GM12878 (cell line): ENCODE results near the gene CAPN1. TPM values are rescaled to one million over a fixed set of nuclear protein-coding genes. Genes with fewer than 3 reads are reported as not detected.

Experiments
- ATAC-seq: fragments of 200-7000 bp; cut with Tn5 transposase; 3 replicates; pipeline ENCODE4 v1.9.1; 2020; ENCODE audit warnings: mild to moderate bottlenecking, moderate library complexity
- BruUV-seq: library from RNA; stranded (reverse); fragments of 400-500 nt; replicated peaks from 2 replicates; lab custom pipeline; 2021; lab: Mats Ljungman, UMichigan
- CTCF ChIA-PET: fragments of 300-600 bp; sonication (Branson Sonifier 250); formaldehyde crosslinking; extraction: SDS; loops from one replicate; lab custom pipeline; 2021; ENCODE audit warnings: inconsistent platforms; lab: Yijun Ruan, JAX
- POLR2A ChIA-PET: fragments of 350-600 bp; formaldehyde crosslinking; extraction: SDS; loops from one replicate; lab custom pipeline; 2021; ENCODE audit warnings: inconsistent platforms; lab: Charles Lee
- RAD21 ChIA-PET: fragments of 300-600 bp; sonication (Branson Sonifier 250); formaldehyde crosslinking; loops from one replicate; lab custom pipeline; 2023; ENCODE audit warnings: antibody characterized with exemption; ENCODE audit not compliant: unreplicated experiment; lab: Charles Lee
- SMC1A ChIA-PET: fragments of 300-600 bp; sonication (Branson Sonifier 250); formaldehyde crosslinking; loops from one replicate; lab custom pipeline; 2023; ENCODE audit not compliant: unreplicated experiment, uncharacterized antibody; lab: Charles Lee
- DNase-seq: peaks from one replicate; pipeline ENCODE4 v3.0.0-alpha.2; 2011; ENCODE audit warnings: low read depth, low spot score
- FAIRE-seq: peaks from 3 replicates; lab custom pipeline; 2011; peaks lifted over from hg19 to GRCh38; lab: Jason Lieb, UNC
- H2AFZ ChIP-seq: 2 replicates; pipeline ENCODE4 v1.6.0; 2011; ENCODE audit warnings: low read depth, low read length, control low read depth; ENCODE audit not compliant: control insufficient read depth
- H3K27ac ChIP-seq: 2 replicates; pipeline ENCODE4 v1.5.1; 2011; ENCODE audit warnings: control low read depth; ENCODE audit not compliant: control insufficient read depth, insufficient read depth
- H3K27me3 ChIP-seq, 2 experiments: replicated peaks in 1 of 2; 2 replicates each; pipeline versions ENCODE4 v1.6.0 to v1.6.1; 2011; ENCODE audit warnings: low read length in 1 of 2; ENCODE audit not compliant: control insufficient read depth in 2 of 2, insufficient read depth in 2 of 2
- H3K36me3 ChIP-seq, 2 experiments: 2 replicates each; pipeline ENCODE4 v1.5.1; 2011; ENCODE audit warnings: low read length in 1 of 2; ENCODE audit not compliant: control insufficient read depth in 2 of 2, insufficient read depth in 2 of 2
- H3K4me1 ChIP-seq: 2 replicates; pipeline ENCODE4 v1.6.1; 2011; ENCODE audit warnings: mild to moderate bottlenecking, low read length, moderate library complexity, mixed read lengths; ENCODE audit not compliant: control insufficient read depth, insufficient read depth
- H3K4me2 ChIP-seq: 2 replicates; pipeline ENCODE4 v1.6.0; 2011; ENCODE audit warnings: control low read depth; ENCODE audit not compliant: control insufficient read depth, insufficient read depth
- H3K4me3 ChIP-seq: fragments of 200-600 bp; sonication (generic); 2 replicates; pipeline ENCODE4 v1.5.1; 2016
- H3K79me2 ChIP-seq: 2 replicates; pipeline ENCODE4 v1.6.0; 2011; ENCODE audit warnings: low read length; ENCODE audit not compliant: control insufficient read depth, insufficient read depth
- H3K9ac ChIP-seq: 2 replicates; pipeline ENCODE4 v1.8.0; 2011; ENCODE audit warnings: low read length, control low read depth, mixed read lengths; ENCODE audit not compliant: control insufficient read depth, insufficient read depth
- H3K9me3 ChIP-seq: replicated peaks from 3 replicates; pipeline ENCODE4 v1.5.1; 2011; ENCODE audit warnings: mild to moderate bottlenecking, low read length; ENCODE audit not compliant: control insufficient read depth, insufficient read depth
- H4K20me1 ChIP-seq: 2 replicates; pipeline ENCODE4 v1.6.0; 2011; ENCODE audit not compliant: control insufficient read depth, insufficient read depth
- CBFB ChIP-seq: IDR thresholded peaks from 2 replicates; pipeline ENCODE4 v1.6.1; 2016; ENCODE audit warnings: antibody characterized with exemption, low read depth
- CBX3 ChIP-seq: fragments of 200-600 bp; sonication (generic); IDR thresholded peaks from 2 replicates; pipeline ENCODE4 v1.6.1; 2016; ENCODE audit warnings: low read depth, borderline replicate concordance
- CHD2 ChIP-seq: IDR thresholded peaks from 2 replicates; pipeline ENCODE4 v1.6.1; 2011; ENCODE audit warnings: low read depth, low read length, improper control_type of control experiment, borderline replicate concordance
- ETV6 ChIP-seq, 2 experiments: fragments of 450-650 bp in 1 of 2; IDR thresholded peaks in 1 of 2; conservative IDR thresholded peaks in 1 of 2; 2 replicates each; pipeline ENCODE4 v1.6.1; 2014; ENCODE audit warnings: antibody characterized with exemption in 1 of 2, borderline replicate concordance in 1 of 2, low read depth in 1 of 2, mild to moderate bottlenecking in 1 of 2, moderate library complexity in 1 of 2
- EZH2 ChIP-seq: IDR thresholded peaks from 2 replicates; pipeline ENCODE4 v1.6.1; 2012; ENCODE audit warnings: low read depth, mild to moderate bottlenecking, control low read depth, inconsistent platforms, low read length, borderline replicate concordance; ENCODE audit not compliant: control insufficient read depth
- SMARCA5 ChIP-seq: fragments of 450-650 bp; IDR thresholded peaks from 2 replicates; pipeline ENCODE4 v1.6.1; 2017; ENCODE audit warnings: mild to moderate bottlenecking
- SP1 ChIP-seq: IDR thresholded peaks from one replicate; pipeline ENCODE4 v1.6.1; 2011; ENCODE audit warnings: low read depth, low read length
- ZNF384 ChIP-seq: IDR thresholded peaks from 2 replicates; pipeline ENCODE4 v1.6.1; 2012; ENCODE audit warnings: low read depth, mild to moderate bottlenecking, low read length, improper control_type of control experiment, borderline replicate concordance
- WGBS: methylation state at CpG from one replicate; pipeline ENCODE4 v1.1.6; 2016; ENCODE audit warnings: low lambda C conversion rate; ENCODE audit not compliant: insufficient replicate concordance, insufficient coverage; ENCODE audit errors: missing lambda C conversion rate; 5-methylcytosine and 5-hydroxymethylcytosine counted together
- in situ Hi-C: fragments of 300-500 bp; cut with MboI; formaldehyde crosslinking; loops from 9 replicates; pipeline ENCODE4 v1.14.3; 2018; ENCODE audit warnings: mixed read lengths
- intact Hi-C: fragments of 100-400 bp; cut with micrococcal nuclease; formaldehyde crosslinking; loops from one replicate; pipeline ENCODE4 v1.14.2; 2022; ENCODE audit not compliant: unreplicated experiment
- polyA plus RNA-seq, 11 experiments: library from polyadenylated mRNA; depleted of rRNA in 4 of 11; unstranded in 6 of 11; stranded (reverse) in 5 of 11; fragments of >200 nt; fragmentation: Nextera tagmentation in 4 of 11; fragmentation: Illumina TruSeq in 1 of 11; extraction: Ambion mirVana in 4 of 11; extraction: Trizol in 1 of 11; gene quantifications; 1 replicate in 1 of 11; 2 replicates in 10 of 11; pipeline versions ENCODE4 v1.2.1 to v1.2.3, GENCODE V29; 2011 to 2016; ENCODE audit warnings: inconsistent platforms in 2 of 11, missing spikeins in 2 of 11, low read depth in 1 of 11
- total RNA-seq, 4 experiments: library from RNA; depleted of rRNA in 3 of 4; stranded (reverse); fragments of >200 nt in 3 of 4; fragmentation: Illumina TruSeq in 1 of 4; extraction: Trizol in 1 of 4; gene quantifications; 2 replicates each; pipeline versions ENCODE4 v1.2.1 to v1.2.3, GENCODE V29; 2013 to 2021
- TF ChIP-seq, protein P1 (sequence below): fragments of 450-650 bp; IDR thresholded peaks from 2 replicates; pipeline ENCODE4 v1.6.1; 2017; ENCODE audit warnings: mild to moderate bottlenecking, moderate library complexity
- TF ChIP-seq, protein P2 (sequence below): IDR thresholded peaks from 2 replicates; pipeline ENCODE4 v1.6.1; 2012; ENCODE audit warnings: low read depth, low read length, improper control_type of control experiment
- TF ChIP-seq, protein P3 (sequence below): fragments of 450-650 bp; formaldehyde crosslinking; IDR thresholded peaks from 2 replicates; pipeline ENCODE4 v1.4.0; 2020; ENCODE audit warnings: mild to moderate bottlenecking, moderate library complexity
- TF ChIP-seq, protein P4 (sequence below), 3 experiments: IDR thresholded peaks in 2 of 3; conservative IDR thresholded peaks in 1 of 3; 2 replicates each; pipeline ENCODE4 v1.5.1; 2011; ENCODE audit warnings: low read depth in 3 of 3, low read length in 3 of 3, mild to moderate bottlenecking in 3 of 3, control low read depth in 2 of 3, moderate library complexity in 2 of 3, inconsistent platforms in 1 of 3, mixed read lengths in 1 of 3; ENCODE audit not compliant: control insufficient read depth in 2 of 3, insufficient read depth in 1 of 3; ENCODE audit errors: extremely low read depth in 1 of 3

Gene CAPN1
- total and polyA plus RNA-seq, 10 of the 15 experiments (the other 5 are each of a cell fraction or from before 2014, with no cell fraction given) = 2.2 to 167 (median 77.3) TPM

DNA sequence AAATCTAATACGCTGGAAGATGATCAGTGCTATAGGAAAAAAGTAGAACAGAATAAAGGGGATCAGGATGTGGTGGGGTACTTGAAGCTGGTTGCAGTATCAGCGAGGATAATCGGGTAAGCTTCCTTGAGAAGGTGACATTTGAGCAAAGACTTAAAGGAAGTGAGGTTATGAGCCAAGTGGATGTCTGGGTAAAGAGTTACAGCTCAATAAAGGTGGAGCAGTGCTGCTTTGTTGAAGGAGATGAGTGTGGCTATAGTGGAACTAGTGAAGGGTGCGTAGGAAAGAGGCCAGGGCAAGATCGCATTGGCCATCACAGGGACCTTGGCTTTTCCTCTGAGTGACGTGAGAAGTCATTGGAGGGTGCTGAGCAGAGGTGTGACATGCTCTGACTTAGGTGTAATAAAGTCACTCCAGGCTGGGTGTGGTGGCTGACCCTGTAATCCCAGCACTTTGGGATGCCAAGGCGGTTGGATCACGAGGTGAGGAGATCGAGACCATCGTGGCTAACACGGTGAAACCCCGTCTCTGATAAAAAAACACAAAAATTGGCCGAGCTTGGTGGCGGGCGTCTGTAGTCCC is 45.1 kb upstream of the CAPN1 start:
- H3K79me2 ChIP-seq = peaks cover 35% of the 10 kb centered on the region
- no peak for DNase-seq
- no peak overlapping the region for H3K27ac ChIP-seq
- in situ Hi-C loops (no loop called here), intact Hi-C loops (loop anchor here (10.0 kb wide), 1 partner anchor 118 kb away; no protein-coding TSS in a partner anchor)
- H3K9ac ChIP-seq = no peak overlapping the region
- no peaks in the 10 kb centered on the region for H4K20me1 ChIP-seq
- no peak overlapping the region for H3K4me3 ChIP-seq
- no peak for FAIRE-seq
- ChIA-PET POLR2A (interaction anchor here (0.6 to 2.5 kb wide), 5 partner anchors 13 to 126 kb away, joined by 4 to 9 read pairs (median 5); partner anchors contain the start of genes FAU, MRPL49, POLA2 and TM7SF2), CTCF (interaction anchor here (1.2 to 6.7 kb wide), 7 partner anchors 9 to 179 kb away, joined by 3 to 40 read pairs (median 6); partner anchors contain the start of genes CAPN1, CDC42EP2, FAU and MRPL49), SMC1A (interaction anchor here (0.6 to 2.3 kb wide), 7 partner anchors 8 to 193 kb away, joined by 4 to 13 read pairs (median 6); partner anchors contain the start of genes FAU and MRPL49), RAD21 (interaction anchor here (0.5 to 3.0 kb wide), 4 partner anchors 15 to 139 kb away, joined by 3 to 25 read pairs (median 12); partner anchors contain the start of genes CAPN1, FAU and MRPL49)
- no peak overlapping the region for H3K4me2 ChIP-seq
- no peak overlapping the region for H2AFZ ChIP-seq
- BruUV-seq = no TSS peak
- H3K9me3 ChIP-seq = no peaks in the 10 kb centered on the region
- ATAC-seq = no peak
- H3K4me1 ChIP-seq = peaks cover 11% of the 10 kb centered on the region
- no peaks in the 10 kb centered on the region for H3K27me3 ChIP-seq
- 94% methylated on average over 15 of the region's 15 CpGs for WGBS
- H3K36me3 ChIP-seq = peaks cover 0 to 4% of the 10 kb centered on the region in 2 experiments; a peak in 3 of 4 replicates
- TF ChIP-seq, protein P1, sequence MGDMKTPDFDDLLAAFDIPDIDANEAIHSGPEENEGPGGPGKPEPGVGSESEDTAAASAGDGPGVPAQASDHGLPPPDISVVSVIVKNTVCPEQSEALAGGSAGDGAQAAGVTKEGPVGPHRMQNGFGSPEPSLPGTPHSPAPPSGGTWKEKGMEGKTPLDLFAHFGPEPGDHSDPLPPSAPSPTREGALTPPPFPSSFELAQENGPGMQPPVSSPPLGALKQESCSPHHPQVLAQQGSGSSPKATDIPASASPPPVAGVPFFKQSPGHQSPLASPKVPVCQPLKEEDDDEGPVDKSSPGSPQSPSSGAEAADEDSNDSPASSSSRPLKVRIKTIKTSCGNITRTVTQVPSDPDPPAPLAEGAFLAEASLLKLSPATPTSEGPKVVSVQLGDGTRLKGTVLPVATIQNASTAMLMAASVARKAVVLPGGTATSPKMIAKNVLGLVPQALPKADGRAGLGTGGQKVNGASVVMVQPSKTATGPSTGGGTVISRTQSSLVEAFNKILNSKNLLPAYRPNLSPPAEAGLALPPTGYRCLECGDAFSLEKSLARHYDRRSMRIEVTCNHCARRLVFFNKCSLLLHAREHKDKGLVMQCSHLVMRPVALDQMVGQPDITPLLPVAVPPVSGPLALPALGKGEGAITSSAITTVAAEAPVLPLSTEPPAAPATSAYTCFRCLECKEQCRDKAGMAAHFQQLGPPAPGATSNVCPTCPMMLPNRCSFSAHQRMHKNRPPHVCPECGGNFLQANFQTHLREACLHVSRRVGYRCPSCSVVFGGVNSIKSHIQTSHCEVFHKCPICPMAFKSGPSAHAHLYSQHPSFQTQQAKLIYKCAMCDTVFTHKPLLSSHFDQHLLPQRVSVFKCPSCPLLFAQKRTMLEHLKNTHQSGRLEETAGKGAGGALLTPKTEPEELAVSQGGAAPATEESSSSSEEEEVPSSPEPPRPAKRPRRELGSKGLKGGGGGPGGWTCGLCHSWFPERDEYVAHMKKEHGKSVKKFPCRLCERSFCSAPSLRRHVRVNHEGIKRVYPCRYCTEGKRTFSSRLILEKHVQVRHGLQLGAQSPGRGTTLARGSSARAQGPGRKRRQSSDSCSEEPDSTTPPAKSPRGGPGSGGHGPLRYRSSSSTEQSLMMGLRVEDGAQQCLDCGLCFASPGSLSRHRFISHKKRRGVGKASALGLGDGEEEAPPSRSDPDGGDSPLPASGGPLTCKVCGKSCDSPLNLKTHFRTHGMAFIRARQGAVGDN = no peak
- TF ChIP-seq, protein P2, sequence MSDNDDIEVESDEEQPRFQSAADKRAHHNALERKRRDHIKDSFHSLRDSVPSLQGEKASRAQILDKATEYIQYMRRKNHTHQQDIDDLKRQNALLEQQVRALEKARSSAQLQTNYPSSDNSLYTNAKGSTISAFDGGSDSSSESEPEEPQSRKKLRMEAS = no peak
- TF ChIP-seq CBFB (no peak), ETV6 (conservative IDR thresholded peaks at IDR 0.05 in 1 of 2, IDR thresholded peaks at IDR 0.05 in 1 of 2; ENCODE audit: borderline replicate concordance in 1 of 2, low read depth in 1 of 2) (no peak), CBX3 (no peak), ZNF384 (no peak), SMARCA5 (no peak), CHD2 (no peak), SP1 (no peak), EZH2 (no peak)
- TF ChIP-seq, protein P3, sequence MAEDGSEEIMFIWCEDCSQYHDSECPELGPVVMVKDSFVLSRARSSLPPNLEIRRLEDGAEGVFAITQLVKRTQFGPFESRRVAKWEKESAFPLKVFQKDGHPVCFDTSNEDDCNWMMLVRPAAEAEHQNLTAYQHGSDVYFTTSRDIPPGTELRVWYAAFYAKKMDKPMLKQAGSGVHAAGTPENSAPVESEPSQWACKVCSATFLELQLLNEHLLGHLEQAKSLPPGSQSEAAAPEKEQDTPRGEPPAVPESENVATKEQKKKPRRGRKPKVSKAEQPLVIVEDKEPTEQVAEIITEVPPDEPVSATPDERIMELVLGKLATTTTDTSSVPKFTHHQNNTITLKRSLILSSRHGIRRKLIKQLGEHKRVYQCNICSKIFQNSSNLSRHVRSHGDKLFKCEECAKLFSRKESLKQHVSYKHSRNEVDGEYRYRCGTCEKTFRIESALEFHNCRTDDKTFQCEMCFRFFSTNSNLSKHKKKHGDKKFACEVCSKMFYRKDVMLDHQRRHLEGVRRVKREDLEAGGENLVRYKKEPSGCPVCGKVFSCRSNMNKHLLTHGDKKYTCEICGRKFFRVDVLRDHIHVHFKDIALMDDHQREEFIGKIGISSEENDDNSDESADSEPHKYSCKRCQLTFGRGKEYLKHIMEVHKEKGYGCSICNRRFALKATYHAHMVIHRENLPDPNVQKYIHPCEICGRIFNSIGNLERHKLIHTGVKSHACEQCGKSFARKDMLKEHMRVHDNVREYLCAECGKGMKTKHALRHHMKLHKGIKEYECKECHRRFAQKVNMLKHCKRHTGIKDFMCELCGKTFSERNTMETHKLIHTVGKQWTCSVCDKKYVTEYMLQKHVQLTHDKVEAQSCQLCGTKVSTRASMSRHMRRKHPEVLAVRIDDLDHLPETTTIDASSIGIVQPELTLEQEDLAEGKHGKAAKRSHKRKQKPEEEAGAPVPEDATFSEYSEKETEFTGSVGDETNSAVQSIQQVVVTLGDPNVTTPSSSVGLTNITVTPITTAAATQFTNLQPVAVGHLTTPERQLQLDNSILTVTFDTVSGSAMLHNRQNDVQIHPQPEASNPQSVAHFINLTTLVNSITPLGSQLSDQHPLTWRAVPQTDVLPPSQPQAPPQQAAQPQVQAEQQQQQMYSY (CRISPR knock-in tag) = no peak
- TF ChIP-seq, protein P4, sequence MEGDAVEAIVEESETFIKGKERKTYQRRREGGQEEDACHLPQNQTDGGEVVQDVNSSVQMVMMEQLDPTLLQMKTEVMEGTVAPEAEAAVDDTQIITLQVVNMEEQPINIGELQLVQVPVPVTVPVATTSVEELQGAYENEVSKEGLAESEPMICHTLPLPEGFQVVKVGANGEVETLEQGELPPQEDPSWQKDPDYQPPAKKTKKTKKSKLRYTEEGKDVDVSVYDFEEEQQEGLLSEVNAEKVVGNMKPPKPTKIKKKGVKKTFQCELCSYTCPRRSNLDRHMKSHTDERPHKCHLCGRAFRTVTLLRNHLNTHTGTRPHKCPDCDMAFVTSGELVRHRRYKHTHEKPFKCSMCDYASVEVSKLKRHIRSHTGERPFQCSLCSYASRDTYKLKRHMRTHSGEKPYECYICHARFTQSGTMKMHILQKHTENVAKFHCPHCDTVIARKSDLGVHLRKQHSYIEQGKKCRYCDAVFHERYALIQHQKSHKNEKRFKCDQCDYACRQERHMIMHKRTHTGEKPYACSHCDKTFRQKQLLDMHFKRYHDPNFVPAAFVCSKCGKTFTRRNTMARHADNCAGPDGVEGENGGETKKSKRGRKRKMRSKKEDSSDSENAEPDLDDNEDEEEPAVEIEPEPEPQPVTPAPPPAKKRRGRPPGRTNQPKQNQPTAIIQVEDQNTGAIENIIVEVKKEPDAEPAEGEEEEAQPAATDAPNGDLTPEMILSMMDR (IDR thresholded peaks at IDR 0.05 in 2 of 3, conservative IDR thresholded peaks at IDR 0.05 in 1 of 3; ENCODE audit: control insufficient read depth in 2 of 3, extremely low read depth in 1 of 3, insufficient read depth in 1 of 3, low read depth in 3 of 3, low read length in 3 of 3) = no peak
